Measurements from ENCODE around the gene MT1B. TPM values are rescaled to one million over a fixed set of nuclear protein-coding genes. Genes with fewer than 3 reads are reported as not detected.

MT1B gene
- total RNA-seq, 1 experiment from 2014 or later: not detected

DNA sequence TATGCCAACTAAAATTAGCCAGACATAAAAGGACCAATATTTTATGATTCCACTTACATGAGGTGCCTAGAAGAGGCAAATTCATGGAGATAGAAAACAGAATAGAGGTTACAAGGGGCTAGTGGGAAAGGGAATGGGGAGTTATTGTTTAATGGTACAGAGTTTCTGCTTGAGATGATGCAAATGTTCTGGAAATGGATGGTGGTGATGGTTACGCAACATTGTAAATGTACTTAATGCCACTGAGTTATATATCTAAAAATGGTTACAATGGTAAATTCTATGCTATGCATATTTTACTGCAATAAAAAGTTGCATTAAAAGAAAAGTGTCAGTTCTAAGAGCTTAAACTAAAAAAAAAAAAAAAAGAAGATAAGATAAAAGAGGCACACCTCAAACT lies 48.5 kb downstream of the MT1B start:
- in situ Hi-C loops (cut with HindIII; ENCODE audit: low pct_unique_long_range_greater_than_20kb, low sequenced_read_pairs): no loop called here
- DNase-seq (ENCODE audit: low read depth): no peak

GRCh38 chr16:56700631-56701030 lies 48.9 kb downstream of the MT1B start:
- no peak for DNase-seq (ENCODE audit: low read depth)
- in situ Hi-C loops (cut with HindIII; ENCODE audit: low pct_unique_long_range_greater_than_20kb, low sequenced_read_pairs): no loop called here

GRCh38 chr16:56701534-56701933 lies 49.8 kb downstream of the MT1B start:
- in situ Hi-C loops (cut with HindIII; ENCODE audit: low pct_unique_long_range_greater_than_20kb, low sequenced_read_pairs): no loop called here
- DNase-seq (ENCODE audit: low read depth): no peak

Other genes starting within 250 kb of the MT1B start
- 109 TPM in 2 replicates for gene AMFR, start 226.3 kb upstream of the MT1B start, total RNA-seq (2014; rRNA removed; shearing (Covaris generic); ENCODE audit: low replicate concordance)
- gene NUDT21, start 200.6 kb upstream of the MT1B start, total RNA-seq (2014; rRNA removed; shearing (Covaris generic); ENCODE audit: low replicate concordance): 68.5 and 95.5 TPM in 2 replicates
- gene OGFOD1, start 200.3 kb upstream of the MT1B start, total RNA-seq (2014; rRNA removed; shearing (Covaris generic); ENCODE audit: low replicate concordance): 38.4 and 58.4 TPM in 2 replicates
- gene BBS2, start 131.9 kb upstream of the MT1B start, total RNA-seq (2014; rRNA removed; shearing (Covaris generic); ENCODE audit: low replicate concordance): 33.6 and 62.2 TPM in 2 replicates
- not detected in 2 replicates for gene MT4, start 86.8 kb upstream of the MT1B start, total RNA-seq (2014; rRNA removed; shearing (Covaris generic); ENCODE audit: low replicate concordance)
- not detected in 2 replicates for gene MT3, start 62.4 kb upstream of the MT1B start, total RNA-seq (2014; rRNA removed; shearing (Covaris generic); ENCODE audit: low replicate concordance)
- 149 and 195 TPM in 2 replicates for gene MT2A, start 43.3 kb upstream of the MT1B start, total RNA-seq (2014; rRNA removed; shearing (Covaris generic); ENCODE audit: low replicate concordance)
- gene MT1E, start 26.1 kb upstream of the MT1B start, total RNA-seq (2014; rRNA removed; shearing (Covaris generic); ENCODE audit: low replicate concordance): not detected in 2 replicates
- not detected in 2 replicates for gene MT1M, start 19.2 kb upstream of the MT1B start, total RNA-seq (2014; rRNA removed; shearing (Covaris generic); ENCODE audit: low replicate concordance)
- gene MT1A, start 13.2 kb upstream of the MT1B start, total RNA-seq (2014; rRNA removed; shearing (Covaris generic); ENCODE audit: low replicate concordance): not detected in 2 replicates
- 17.6 TPM in 1 of 2 replicates, not detected in the other for gene MT1F, start 6.1 kb downstream of the MT1B start, total RNA-seq (2014; rRNA removed; shearing (Covaris generic); ENCODE audit: low replicate concordance)
- gene MT1G, start 16.2 kb downstream of the MT1B start, total RNA-seq (2014; rRNA removed; shearing (Covaris generic); ENCODE audit: low replicate concordance): not detected in 2 replicates
- not detected in 2 replicates for gene MT1H, start 17.9 kb downstream of the MT1B start, total RNA-seq (2014; rRNA removed; shearing (Covaris generic); ENCODE audit: low replicate concordance)
- gene MT1X, start 30.6 kb downstream of the MT1B start, total RNA-seq (2014; rRNA removed; shearing (Covaris generic); ENCODE audit: low replicate concordance): 141 and 168 TPM in 2 replicates
- gene NUP93, start 78.2 kb downstream of the MT1B start, total RNA-seq (2014; rRNA removed; shearing (Covaris generic); ENCODE audit: low replicate concordance): 46.4 and 57.5 TPM in 2 replicates
- not detected in 2 replicates for gene SLC12A3, start 213.3 kb downstream of the MT1B start, total RNA-seq (2014; rRNA removed; shearing (Covaris generic); ENCODE audit: low replicate concordance)

Measured in Caki2 (cell line).